Measurements from ENCODE around the gene SFMBT1. TPM values are rescaled to one million over a fixed set of nuclear protein-coding genes. Genes with fewer than 3 reads are reported as not detected.

Gene SFMBT1
- total RNA-seq, 2 experiments from 2014 or later = 31.1 to 33.3 TPM

DNA sequence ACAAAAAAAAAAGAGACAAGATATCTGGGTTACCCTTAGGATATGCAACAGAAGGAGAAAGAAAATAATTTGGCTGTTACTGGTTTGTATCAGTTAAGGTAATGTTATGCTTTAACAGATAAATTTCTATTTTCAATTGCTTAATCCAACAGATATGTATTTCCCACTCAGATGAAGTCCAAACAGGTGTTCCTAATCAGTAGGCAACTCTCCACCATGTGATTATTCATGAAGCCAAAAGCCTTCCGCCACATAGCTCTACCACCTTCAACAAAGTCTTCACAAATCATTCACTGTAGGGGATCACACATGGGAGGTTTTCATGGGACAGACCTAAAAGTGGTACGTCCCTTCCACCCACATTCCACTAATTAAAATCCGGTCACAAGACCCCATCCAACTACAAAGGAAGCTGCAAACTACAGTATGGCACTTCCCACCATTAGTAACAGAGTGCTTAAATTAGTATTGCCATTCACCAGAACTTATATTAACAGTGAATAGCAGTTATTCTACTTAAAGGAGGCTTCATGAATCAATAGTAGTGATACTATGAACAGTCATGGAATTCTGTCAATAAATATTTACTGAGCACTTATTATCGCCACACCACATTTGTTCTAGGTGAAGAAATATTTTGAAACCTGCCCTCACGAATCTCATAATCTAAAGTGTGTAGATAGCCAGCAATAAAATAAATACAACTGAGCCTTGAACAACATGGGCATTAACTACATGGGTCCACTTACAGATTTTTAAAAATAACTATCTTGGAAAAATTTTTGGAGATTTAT is 66.5 kb downstream of the SFMBT1 start:
- no peak for ATAC-seq

DNA sequence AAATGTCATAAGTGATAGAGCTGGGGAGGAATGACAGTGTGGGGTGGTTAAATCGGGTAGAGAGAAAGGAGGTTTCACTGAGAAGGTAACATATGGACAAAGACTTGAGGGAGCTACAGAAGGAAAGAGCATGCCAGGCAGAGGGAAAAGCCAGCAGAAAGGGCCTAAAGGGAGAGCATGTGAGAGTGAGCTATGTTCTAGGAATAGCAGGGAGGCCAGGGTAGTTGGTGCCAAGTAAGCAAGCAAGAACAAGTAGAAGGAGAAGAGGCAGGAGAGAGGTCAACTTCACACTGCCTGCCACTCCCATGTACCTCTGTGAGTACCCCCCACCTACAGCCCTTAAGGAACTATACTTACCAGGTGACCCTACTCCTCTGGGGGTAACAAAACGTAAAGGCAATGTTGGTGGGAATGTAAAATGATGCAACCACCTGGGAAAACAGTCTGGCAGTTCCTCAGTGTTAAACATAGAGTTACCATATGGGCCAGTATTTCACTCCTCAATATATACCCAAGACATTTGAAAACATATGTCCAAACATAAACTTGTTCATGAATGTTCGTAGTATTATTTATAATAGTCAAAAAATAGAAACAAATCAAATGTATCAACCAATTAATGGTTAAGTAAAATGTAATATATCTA is 67.6 kb downstream of the SFMBT1 start:
- POLR2A ChIA-PET = no interaction called here
- no peak overlapping the region for H3K4me3 Mint-ChIP-seq
- no peak overlapping the region for H3K27ac Mint-ChIP-seq
- H3K4me1 Mint-ChIP-seq (ENCODE audit: low read depth) = peaks cover 24% of the 10 kb centered on the region
- peaks cover 18% of the 10 kb centered on the region for H3K36me3 Mint-ChIP-seq (ENCODE audit: low read depth)
- no peak for ATAC-seq
- no peak for DNase-seq
- H3K9me3 Mint-ChIP-seq (ENCODE audit: insufficient read depth) = no peaks in the 10 kb centered on the region
- no peaks in the 10 kb centered on the region for H3K27me3 Mint-ChIP-seq (ENCODE audit: low read depth)
- CTCF ChIA-PET = interaction anchor here (2.0 kb wide), 1 partner anchor 43 kb away, joined by 8 read pairs; no protein-coding TSS in a partner anchor

More for the DNA sequence above, 66.5 kb downstream of the SFMBT1 start:
- Mint-ChIP-seq H3K4me3 (no peak overlapping the region), H3K36me3 (ENCODE audit: low read depth) (peaks cover 18% of the 10 kb centered on the region), H3K9me3 (ENCODE audit: insufficient read depth) (no peaks in the 10 kb centered on the region), H3K27ac (no peak overlapping the region), H3K4me1 (ENCODE audit: low read depth) (peaks cover 27% of the 10 kb centered on the region), H3K27me3 (ENCODE audit: low read depth) (no peaks in the 10 kb centered on the region)
- POLR2A ChIA-PET = no interaction called here
- no peak for DNase-seq
- CTCF ChIA-PET = interaction anchor here (0.8 kb wide), 1 partner anchor 15 kb away, joined by 3 read pairs; no protein-coding TSS in a partner anchor

DNA sequence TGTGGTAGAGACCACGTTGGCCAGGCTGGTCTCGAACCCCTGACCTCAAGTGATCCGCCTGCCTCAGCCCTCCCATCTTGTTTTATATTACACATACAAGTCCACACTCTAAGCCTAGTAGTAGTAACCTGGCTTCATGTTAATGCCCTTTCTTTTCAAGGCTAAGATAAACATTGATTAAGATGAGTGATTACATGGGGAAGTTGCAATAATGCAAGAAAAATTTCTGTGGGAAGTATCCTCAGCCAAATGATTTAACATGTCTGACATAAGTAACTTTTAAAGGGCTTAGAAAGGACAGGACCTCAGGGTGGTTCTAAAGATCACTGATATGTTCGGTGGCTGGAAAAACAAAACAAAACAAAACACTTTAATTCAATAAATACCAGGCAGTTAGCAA is 72.1 kb downstream of the SFMBT1 start:
- no peaks in the 10 kb centered on the region for H3K27me3 Mint-ChIP-seq (ENCODE audit: low read depth)
- H3K4me1 Mint-ChIP-seq (ENCODE audit: low read depth) = peaks cover 10% of the 10 kb centered on the region
- H3K4me3 Mint-ChIP-seq = no peak overlapping the region
- ATAC-seq = no peak
- no peak for DNase-seq
- H3K27ac Mint-ChIP-seq = no peak overlapping the region
- peaks cover 2% of the 10 kb centered on the region for H3K36me3 Mint-ChIP-seq (ENCODE audit: low read depth)
- ChIA-PET POLR2A (no interaction called here), CTCF (no interaction called here)
- no peaks in the 10 kb centered on the region for H3K9me3 Mint-ChIP-seq (ENCODE audit: insufficient read depth)

DNA sequence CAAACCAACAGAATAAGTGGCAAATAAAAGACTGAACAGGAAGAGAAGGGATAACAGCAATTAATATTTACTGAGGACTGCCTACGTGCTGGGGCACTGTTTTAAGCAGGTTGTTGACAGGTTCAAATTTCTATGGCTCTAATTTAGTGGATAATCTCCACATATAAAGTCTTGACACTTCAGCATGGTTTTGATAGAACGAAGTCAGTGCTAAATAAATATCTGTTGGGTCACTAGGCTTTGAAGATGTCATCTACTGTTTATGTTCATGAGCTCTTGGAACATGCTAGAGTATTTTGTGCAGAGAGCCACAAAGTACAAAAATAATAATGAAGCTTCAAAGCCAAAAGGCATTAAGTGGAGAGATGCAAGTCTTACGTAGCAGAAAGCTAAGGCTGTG is 74.0 kb downstream of the SFMBT1 start:
- ATAC-seq (no peak), DNase-seq (no peak)
- no peak overlapping the region for H3K4me3 Mint-ChIP-seq
- H3K27me3 Mint-ChIP-seq (ENCODE audit: low read depth) = no peaks in the 10 kb centered on the region
- ChIA-PET CTCF (interaction anchor here (1.9 kb wide), 1 partner anchor 37 kb away, joined by 4 read pairs; no protein-coding TSS in a partner anchor), POLR2A (no interaction called here)
- H3K27ac Mint-ChIP-seq = peak overlapping the region; percentile 51
- peaks cover 9% of the 10 kb centered on the region for H3K36me3 Mint-ChIP-seq (ENCODE audit: low read depth)
- H3K9me3 Mint-ChIP-seq (ENCODE audit: insufficient read depth) = no peaks in the 10 kb centered on the region
- peaks cover 10% of the 10 kb centered on the region for H3K4me1 Mint-ChIP-seq (ENCODE audit: low read depth)

DNA sequence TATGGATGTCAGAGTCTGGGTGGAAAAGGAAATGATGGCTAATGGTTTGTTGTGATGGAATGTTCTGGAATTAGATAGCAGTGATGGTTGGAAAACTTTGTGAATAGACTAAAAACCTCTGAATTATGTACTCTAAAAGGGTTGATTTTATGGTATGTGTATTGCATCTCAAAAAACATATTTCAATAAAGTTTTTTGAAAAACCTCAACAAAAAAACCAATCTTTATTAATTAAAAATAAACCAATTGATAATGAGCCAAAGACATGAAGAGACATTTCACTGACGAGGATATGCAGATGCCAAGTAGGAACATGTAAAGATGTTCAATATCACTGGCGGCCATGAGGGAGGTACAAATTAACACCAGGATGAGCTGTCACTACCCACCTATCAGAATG is 78.5 kb downstream of the SFMBT1 start:
- Mint-ChIP-seq H3K27me3 (ENCODE audit: low read depth) (no peaks in the 10 kb centered on the region), H3K36me3 (ENCODE audit: low read depth) (peaks cover 20% of the 10 kb centered on the region), H3K4me1 (ENCODE audit: low read depth) (no peaks in the 10 kb centered on the region), H3K9me3 (ENCODE audit: insufficient read depth) (no peaks in the 10 kb centered on the region), H3K4me3 (no peak overlapping the region), H3K27ac (no peak overlapping the region)
- ChIA-PET CTCF (no interaction called here), POLR2A (no interaction called here)
- DNase-seq (no peak), ATAC-seq (no peak)

DNA sequence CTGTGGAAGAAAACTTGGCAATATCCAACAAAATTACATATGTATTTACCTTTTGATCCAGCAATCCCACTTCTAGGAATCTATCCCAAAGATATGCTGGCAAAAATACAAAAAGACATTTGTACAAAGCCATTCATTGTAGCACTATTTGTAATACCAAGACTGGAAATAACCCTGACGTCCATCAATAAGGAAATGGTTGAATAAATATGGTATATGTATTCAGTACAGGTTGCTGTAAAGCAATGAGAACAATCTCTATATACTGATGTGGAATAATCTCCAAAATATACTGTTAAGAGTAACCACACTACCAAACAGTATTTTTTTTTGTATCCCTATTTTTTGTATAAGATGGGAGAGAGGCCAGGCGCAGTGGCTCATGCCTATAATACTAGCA is 83.7 kb downstream of the SFMBT1 start:
- POLR2A ChIA-PET = no interaction called here
- Mint-ChIP-seq H3K36me3 (ENCODE audit: low read depth) (peaks cover 27% of the 10 kb centered on the region), H3K27ac (no peak overlapping the region), H3K27me3 (ENCODE audit: low read depth) (no peaks in the 10 kb centered on the region), H3K4me1 (ENCODE audit: low read depth) (peaks cover 8% of the 10 kb centered on the region), H3K9me3 (ENCODE audit: insufficient read depth) (no peaks in the 10 kb centered on the region), H3K4me3 (no peak overlapping the region)
- ATAC-seq = no peak
- CTCF ChIA-PET = no interaction called here
- no peak for DNase-seq

DNA sequence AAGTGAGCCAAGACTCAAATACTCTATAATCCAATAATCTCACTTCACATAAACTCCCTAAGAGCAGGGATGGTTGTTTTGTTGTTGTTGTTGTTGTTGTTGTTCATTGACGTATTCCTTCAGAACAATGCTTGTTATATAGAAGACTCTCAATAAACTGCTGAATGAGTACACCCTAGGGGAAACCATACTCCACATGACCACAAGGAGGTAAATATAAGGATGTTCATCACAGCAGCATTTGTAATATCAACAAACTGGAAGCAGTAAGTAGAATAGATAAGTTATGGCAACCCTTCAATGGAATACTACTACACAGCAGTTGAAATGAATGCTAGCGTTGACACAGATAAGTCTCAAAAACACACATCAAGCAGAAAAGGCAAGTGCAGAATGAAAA is 86.1 kb downstream of the SFMBT1 start:
- peaks cover 27% of the 10 kb centered on the region for H3K36me3 Mint-ChIP-seq (ENCODE audit: low read depth)
- no peaks in the 10 kb centered on the region for H3K9me3 Mint-ChIP-seq (ENCODE audit: insufficient read depth)
- ATAC-seq (no peak), DNase-seq (no peak)
- no peak overlapping the region for H3K4me3 Mint-ChIP-seq
- no peak overlapping the region for H3K27ac Mint-ChIP-seq
- no peaks in the 10 kb centered on the region for H3K27me3 Mint-ChIP-seq (ENCODE audit: low read depth)
- peaks cover 19% of the 10 kb centered on the region for H3K4me1 Mint-ChIP-seq (ENCODE audit: low read depth)
- ChIA-PET CTCF (no interaction called here), POLR2A (no interaction called here)

DNA sequence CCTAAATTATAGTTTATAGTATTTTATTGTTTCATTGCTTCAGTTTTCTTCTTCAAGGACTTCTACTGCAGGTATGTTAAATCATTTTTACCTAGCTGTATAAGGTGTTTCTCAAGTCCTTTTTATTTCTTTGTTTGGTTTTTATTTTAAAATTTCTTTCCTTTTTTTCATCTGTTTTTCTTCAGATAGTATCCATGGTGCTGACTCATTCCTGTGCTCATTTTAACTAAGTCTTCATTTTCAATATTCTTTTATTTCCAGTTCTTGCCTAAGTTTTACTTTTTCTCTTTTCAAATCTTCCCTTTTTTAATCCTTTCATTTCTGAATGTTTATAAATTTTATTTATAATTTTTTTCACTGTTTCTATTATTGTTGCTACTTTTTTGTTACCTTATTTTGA is 106.3 kb downstream of the SFMBT1 start:
- no peaks in the 10 kb centered on the region for H3K27me3 Mint-ChIP-seq (ENCODE audit: low read depth)
- DNase-seq (no peak), ATAC-seq (no peak)
- H3K27ac Mint-ChIP-seq = no peak overlapping the region
- peaks cover 4% of the 10 kb centered on the region for H3K4me1 Mint-ChIP-seq (ENCODE audit: low read depth)
- no peaks in the 10 kb centered on the region for H3K9me3 Mint-ChIP-seq (ENCODE audit: insufficient read depth)
- H3K4me3 Mint-ChIP-seq = no peak overlapping the region
- ChIA-PET CTCF (no interaction called here), POLR2A (no interaction called here)
- H3K36me3 Mint-ChIP-seq (ENCODE audit: low read depth) = peaks cover 13% of the 10 kb centered on the region

DNA sequence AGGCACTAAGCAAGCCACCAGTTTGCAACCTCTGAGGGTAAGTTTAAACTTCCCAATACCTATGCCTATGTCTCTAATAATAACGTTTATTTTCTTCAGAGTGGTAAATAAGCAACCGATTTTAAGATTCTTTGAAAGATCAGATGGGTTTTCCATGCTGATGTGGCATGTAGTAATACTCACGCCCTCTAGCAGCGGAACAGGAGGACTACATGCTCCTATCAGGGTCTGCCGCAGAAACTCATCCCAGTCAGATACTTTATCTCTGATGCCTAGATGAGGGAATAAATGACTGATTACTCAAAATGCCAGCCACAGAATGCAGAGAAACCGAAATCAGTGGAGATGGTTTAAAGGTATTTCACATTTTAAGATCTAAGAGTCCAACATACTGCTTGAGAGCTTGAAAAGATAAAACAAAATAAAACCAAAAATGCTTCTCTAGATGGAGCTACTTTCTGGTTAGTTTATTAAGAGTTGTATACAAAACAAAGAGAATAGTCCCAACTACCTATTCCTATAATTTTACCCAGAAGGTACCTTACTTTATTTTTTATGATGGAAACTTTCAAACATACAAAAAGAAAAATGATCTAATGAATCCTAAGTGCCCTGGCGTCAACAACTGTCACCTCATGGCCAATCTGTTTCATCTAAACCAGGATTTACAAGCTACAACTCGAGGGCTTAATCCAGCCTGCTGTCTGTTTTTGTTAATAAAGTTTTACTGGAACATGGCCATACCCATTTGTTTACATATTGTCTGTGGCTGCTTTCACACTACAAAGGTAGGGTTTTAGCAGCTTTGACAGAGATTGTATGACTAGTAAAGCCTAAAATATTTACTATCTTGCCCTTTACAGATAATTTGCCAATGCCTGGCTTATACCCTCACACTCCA is 111.0 kb downstream of the SFMBT1 start:
- Mint-ChIP-seq H3K4me3 (no peak overlapping the region), H3K4me1 (ENCODE audit: low read depth) (peaks cover 6% of the 10 kb centered on the region), H3K27ac (no peak overlapping the region), H3K36me3 (ENCODE audit: low read depth) (peaks cover 16% of the 10 kb centered on the region), H3K27me3 (ENCODE audit: low read depth) (no peaks in the 10 kb centered on the region), H3K9me3 (ENCODE audit: insufficient read depth) (no peaks in the 10 kb centered on the region)
- ATAC-seq (peak; percentile 91), DNase-seq (peak; percentile 66)
- ChIA-PET CTCF (interaction anchor here (0.7 to 2.1 kb wide), 40 partner anchors 8 to 193 kb away, joined by 3 to 8 read pairs (median 4); partner anchors contain the start of genes NEK4, SFMBT1 and STIMATE), POLR2A (interaction anchor here (0.7 to 1.3 kb wide), 2 partner anchors 30 to 110 kb away, joined by 3 read pairs; no protein-coding TSS in a partner anchor)

DNA sequence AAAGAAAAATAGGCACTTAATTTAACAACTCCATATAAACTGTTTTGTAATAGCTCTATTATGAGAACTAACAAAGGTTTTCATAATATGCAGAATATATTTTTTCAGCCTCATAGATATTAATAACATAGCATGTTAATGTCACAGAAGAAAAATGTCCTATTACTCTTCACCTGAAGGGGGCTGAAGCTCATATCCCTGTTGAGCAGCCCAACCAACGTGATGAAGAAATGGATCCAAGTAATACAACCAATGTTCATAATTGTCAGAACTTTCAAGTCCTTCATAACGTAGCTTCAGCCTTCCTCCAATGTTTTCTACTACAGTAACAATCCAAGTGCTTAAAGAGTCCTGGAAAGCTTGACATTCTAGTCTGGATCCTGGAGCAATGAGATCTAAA is 114.0 kb downstream of the SFMBT1 start:
- POLR2A ChIA-PET = no interaction called here

DNA sequence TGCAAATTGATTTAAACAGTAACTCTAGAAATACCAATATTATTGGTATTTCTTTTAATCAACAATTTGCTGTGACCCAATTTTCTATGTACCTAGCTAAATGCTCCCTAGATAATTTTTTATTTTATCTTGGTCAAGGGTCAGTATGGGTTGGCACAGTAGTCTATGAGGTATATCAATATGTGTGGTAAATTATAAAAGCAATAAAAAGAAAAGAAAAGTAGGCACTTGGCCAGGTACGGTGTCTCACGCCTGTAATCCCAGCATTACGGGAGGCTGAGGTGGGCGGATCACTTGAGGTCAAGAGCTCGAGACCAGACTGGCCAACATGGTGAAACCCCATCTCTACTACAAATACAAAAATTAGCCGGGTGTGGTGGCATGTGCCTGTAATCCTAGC is 114.5 kb downstream of the SFMBT1 start:
- peaks cover 7% of the 10 kb centered on the region for H3K4me1 Mint-ChIP-seq (ENCODE audit: low read depth)
- no peak overlapping the region for H3K27ac Mint-ChIP-seq
- DNase-seq (no peak), ATAC-seq (no peak)
- H3K9me3 Mint-ChIP-seq (ENCODE audit: insufficient read depth) = no peaks in the 10 kb centered on the region
- H3K4me3 Mint-ChIP-seq = no peak overlapping the region
- H3K36me3 Mint-ChIP-seq (ENCODE audit: low read depth) = peaks cover 32% of the 10 kb centered on the region
- CTCF ChIA-PET = interaction anchor here (1.0 to 1.4 kb wide), 4 partner anchors 15 to 112 kb away, joined by 3 to 4 read pairs (median 3); no protein-coding TSS in a partner anchor
- no peaks in the 10 kb centered on the region for H3K27me3 Mint-ChIP-seq (ENCODE audit: low read depth)
- POLR2A ChIA-PET = no interaction called here

More for the DNA sequence above, 114.0 kb downstream of the SFMBT1 start:
- ATAC-seq (no peak), DNase-seq (no peak)
- H3K36me3 Mint-ChIP-seq (ENCODE audit: low read depth) = peaks cover 32% of the 10 kb centered on the region
- H3K4me1 Mint-ChIP-seq (ENCODE audit: low read depth) = peaks cover 7% of the 10 kb centered on the region
- H3K9me3 Mint-ChIP-seq (ENCODE audit: insufficient read depth) = no peaks in the 10 kb centered on the region
- CTCF ChIA-PET = interaction anchor here (0.9 to 1.4 kb wide), 5 partner anchors 10 to 112 kb away, joined by 3 to 4 read pairs (median 3); no protein-coding TSS in a partner anchor
- no peaks in the 10 kb centered on the region for H3K27me3 Mint-ChIP-seq (ENCODE audit: low read depth)
- H3K4me3 Mint-ChIP-seq = no peak overlapping the region
- no peak overlapping the region for H3K27ac Mint-ChIP-seq

Measured in activated CD8-positive, alpha-beta T cell treated with anti-CD3 and anti-CD28 coated beads, Interleukin-2, amount 10 ng/mL, durations not matched to agents 7 days and 5 days (primary cell).